Right lobe of liver (tissue), 4 donors: ENCODE results near the gene PTPA.

ENCODE experiments used
- CTCF ChIP-seq, 4 donors: fragments of 200-600 bp in 3 of 4; fragments of 450-650 bp in 1 of 4; IDR thresholded peaks; one replicate each; pipeline versions ENCODE4 v1.5.1 to v1.8.0; 2016 to 2022; ENCODE audit warnings: antibody characterized with exemption in 4 of 4, mild to moderate bottlenecking in 2 of 4
- POLR2A ChIP-seq: fragments of 450-650 bp; IDR thresholded peaks from one replicate; pipeline ENCODE4 v1.6.1; 2017; ENCODE audit warnings: antibody characterized with exemption, mild to moderate bottlenecking
- donor health status: DM: no; HTN: no; CAD: no.
- donor health status: DM: no; HTN: no; CAD: no.
- donor health status: DM: no; HTN: yes; CAD: no.

DNA sequence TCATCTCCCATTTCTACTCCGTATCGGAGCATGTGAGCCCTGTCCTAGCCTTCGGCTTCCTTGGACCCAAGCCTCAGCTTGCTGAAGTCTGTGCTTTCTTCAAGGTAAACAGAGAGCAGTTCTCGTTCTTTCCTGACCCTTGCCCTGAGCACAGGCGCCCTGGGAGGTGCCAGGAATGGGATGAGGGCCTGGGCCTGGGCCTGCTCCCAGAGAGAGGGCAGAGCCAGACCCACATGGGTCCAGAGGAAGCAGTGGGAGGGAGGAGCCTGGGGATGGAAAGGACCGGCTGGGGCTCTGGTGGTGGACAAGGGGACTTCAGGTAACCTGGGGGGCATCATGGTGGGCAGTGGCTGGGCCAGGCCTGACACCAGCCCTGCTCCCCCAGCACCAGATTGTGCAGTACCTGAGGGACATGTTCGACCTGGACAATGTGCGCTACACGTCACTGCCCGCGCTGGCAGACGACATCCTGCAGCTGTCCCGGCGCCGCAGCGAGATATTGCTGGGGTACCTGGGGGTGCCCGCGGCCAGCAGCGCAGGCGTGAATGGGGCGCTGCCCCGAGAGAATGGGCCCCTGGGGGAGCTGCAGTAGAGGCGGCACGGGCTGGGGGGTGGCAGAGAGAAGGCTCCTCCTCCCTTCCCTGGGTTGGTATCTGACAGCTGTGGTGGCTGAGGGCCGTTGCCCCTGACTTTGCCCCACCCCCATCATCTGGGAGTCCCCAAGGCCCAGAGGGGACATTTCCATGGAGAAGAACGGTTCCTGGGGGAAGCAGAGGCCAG lies 41.2 kb upstream of the PTPA start:
- TF ChIP-seq CTCF (IDR thresholded peaks at IDR 0.05) = no peak
- no peak for TF ChIP-seq POLR2A
